ENCODE measurements around the gene NRIP2.
A peak's percentile ranks its signal among the peaks of the same experiment; 100 is the strongest.

The NRIP2 gene

DNA sequence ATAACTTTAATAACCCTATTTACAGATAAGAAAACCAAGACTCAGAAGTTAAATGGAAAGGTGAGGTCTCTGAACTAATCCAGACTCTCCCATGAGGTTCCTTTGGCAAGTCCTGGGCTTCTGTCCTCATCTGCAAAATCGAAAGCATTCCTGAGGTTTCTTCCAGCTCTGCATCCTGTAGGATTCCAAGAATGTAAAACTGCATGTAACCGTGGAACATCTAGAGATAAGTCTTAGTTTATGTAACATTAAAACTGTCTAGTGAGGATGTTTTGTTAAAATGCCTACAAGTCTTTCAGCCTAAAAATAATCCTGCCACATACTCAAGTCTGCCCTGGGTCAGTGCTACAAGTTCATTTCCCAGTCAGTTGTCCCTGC lies 29.7 kb downstream of the NRIP2 start:
- no peak for DNase-seq (ENCODE audit: low spot score)

DNA sequence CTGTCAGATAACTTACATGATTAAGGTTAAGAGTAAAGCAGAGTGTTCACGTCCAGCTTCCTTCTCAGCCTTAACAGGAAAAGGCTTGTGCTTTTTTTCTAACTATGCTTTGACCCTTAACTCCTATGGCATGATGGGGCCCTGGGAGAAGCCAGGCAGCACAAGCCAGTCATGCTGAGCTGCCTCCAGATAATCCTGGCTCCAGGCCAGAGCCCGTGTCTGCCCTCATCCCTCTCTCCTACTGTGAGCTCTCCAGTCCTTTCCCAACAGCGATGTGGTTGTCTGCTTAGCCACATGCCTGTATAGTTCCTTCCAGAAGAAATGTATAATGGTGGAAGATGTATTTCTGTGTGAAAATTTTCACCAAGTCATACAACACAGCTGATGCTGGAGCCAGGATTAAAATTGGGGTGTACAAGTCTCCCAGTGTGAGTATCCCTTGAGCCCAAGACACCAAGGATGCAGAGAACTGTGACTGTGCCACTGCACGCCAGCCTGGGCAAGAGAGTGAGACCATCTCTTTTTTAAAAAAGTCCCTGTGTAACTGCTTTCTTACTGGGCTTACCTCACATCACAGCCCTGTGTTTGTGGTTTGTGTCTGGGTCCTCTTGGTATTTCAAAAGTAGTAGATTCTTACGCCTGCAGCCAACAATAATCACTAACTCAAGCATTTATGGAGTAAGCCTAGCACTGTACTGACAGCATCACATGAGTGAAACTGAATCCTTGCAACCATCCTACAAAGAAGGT lies 30.3 kb downstream of the NRIP2 start:
- DNase-seq (ENCODE audit: low spot score) = peak; percentile 78

DNA sequence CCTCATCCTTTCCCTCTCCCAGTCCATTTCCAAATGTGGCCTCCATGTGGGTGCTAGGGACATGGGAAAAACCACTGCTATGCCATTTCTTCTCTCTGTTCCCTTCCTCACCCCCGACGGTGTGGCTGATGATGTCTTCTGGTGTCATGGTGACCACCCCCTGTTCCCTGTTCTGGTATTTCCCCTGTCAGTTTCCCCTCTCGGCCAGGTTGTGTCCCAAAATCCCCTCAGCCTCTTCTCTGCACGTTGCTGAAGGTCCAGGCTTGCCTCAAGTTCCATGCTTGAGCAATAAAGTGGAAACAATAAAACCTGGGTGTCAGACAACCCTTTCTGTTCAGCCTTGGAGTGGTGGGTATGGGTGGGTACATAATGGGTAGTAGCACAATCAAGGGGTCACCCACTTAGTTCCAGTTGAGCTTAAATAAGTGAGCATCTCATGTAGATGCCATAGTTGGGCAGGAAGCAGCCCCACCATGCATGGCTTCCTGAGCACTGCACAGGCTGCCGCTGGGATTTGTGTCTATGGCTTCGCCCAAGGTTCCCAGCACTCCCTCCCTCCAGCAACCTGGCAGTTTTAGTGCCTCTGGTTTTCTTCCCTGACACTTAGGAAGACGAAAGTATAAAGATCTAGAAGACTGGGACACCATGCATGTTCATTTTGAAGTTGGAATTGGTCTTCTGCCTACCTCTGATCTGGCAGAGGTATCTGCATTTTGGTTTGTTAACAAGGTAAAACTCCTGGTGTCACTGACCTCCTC lies 31.0 kb downstream of the NRIP2 start:
- no peak for DNase-seq (ENCODE audit: low spot score)

DNA sequence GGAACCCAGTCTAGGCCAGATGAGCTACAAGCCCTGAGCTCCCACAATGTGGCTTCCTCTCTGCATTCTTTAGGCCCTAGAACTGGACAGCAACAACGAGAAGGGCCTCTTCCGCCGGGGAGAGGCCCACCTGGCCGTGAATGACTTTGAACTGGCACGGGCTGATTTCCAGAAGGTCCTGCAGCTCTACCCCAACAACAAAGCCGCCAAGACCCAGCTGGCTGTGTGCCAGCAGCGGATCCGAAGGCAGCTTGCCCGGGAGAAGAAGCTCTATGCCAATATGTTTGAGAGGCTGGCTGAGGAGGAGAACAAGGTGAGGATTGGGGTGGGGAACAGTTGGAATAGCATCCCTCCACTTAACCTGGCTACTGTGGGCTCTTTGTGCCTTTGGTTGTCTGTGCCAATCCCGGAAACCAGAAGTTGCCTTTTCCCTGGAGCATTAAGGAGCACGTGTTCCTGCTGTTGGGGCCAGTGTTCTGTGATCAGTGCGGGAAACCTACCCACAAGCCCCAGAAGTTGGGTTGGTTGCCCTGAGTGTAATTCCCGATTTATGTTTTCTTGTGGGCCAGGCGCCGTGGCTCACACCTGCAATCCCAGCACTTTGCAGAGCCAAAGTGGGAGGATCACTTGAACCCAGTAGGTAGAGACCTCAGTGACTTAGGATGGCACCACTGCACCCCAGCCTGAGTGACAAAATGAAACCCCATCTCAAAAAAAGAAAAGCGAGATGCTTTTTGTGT lies 33.6 kb downstream of the NRIP2 start:
- no peak for DNase-seq (ENCODE audit: low spot score)

DNA sequence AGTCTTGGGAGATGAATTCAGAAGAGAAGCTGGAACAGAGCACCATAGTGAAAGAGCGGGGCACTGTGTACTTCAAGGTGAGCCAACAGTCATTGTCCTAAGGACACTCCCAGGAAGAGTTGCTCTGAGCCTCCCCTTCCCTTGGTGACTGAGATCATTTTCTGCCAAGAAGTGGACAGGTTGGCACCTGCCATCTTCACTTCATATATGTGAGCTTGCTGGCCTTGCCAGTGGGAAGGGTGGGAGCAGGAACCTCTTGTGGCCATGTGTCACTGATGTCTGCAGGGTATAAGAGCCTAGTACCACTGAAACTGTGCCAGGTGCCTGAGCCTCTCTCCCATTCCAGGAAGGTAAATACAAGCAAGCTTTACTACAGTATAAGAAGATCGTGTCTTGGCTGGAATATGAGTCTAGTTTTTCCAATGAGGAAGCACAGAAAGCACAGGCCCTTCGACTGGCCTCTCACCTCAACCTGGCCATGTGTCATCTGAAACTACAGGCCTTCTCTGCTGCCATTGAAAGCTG lies 34.7 kb downstream of the NRIP2 start:
- DNase-seq (ENCODE audit: low spot score) = no peak

DNA sequence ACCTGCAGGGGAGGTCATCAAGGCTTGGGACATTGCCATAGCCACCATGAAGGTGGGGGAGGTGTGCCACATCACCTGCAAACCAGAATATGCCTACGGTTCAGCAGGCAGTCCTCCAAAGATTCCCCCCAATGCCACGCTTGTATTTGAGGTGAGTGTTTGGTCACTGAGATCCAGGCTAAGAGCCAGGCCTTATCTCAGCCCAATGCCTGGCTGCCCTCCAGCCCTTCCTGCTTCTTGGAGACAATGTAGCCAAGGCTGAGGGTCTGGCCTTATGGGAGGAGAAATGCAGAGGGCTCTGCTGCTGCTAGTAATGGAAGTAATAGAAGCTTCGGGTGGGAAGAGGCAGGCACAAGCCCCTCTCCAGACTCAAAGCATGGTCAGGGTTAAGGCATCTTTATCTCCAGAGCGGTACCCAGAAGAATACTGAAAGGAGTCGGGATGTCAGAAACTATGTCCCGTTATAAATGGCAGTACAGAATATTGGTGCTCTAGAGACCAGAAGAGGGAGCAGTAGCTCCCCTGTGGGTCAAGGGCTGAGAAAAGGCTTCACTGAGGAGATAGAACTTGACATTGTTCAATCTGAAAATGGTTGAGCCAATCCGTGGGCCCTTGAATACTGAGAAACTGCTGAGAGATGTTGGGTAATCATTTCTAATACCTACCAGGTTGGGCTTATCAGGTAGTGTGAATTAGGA lies 37.0 kb downstream of the NRIP2 start:
- no peak for DNase-seq (ENCODE audit: low spot score)

DNA sequence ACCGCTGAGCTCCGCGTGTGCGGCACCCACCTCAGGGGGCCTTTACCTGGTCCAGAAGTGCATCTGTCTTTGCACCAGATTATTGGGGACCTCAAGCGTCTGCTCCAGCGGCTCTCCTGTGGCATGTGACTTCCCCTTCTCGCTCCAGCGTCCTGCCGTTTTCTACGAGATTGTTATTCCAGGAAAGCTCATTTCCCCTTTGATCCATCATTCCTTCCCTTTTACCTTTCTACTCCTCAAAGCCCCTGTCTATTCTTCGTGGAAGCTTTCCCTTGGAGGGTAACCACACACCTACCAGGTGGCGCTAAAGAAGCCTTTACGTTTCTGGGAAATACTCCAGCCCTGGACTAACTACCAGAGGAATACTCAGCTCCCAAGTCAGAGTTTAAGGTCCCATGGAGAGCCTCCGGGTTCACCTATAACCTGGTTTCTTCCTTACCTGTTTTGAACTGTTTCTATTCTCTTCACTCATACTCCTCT lies 38.6 kb downstream of the NRIP2 start:
- peak; percentile 33 for DNase-seq (ENCODE audit: low spot score)

DNA sequence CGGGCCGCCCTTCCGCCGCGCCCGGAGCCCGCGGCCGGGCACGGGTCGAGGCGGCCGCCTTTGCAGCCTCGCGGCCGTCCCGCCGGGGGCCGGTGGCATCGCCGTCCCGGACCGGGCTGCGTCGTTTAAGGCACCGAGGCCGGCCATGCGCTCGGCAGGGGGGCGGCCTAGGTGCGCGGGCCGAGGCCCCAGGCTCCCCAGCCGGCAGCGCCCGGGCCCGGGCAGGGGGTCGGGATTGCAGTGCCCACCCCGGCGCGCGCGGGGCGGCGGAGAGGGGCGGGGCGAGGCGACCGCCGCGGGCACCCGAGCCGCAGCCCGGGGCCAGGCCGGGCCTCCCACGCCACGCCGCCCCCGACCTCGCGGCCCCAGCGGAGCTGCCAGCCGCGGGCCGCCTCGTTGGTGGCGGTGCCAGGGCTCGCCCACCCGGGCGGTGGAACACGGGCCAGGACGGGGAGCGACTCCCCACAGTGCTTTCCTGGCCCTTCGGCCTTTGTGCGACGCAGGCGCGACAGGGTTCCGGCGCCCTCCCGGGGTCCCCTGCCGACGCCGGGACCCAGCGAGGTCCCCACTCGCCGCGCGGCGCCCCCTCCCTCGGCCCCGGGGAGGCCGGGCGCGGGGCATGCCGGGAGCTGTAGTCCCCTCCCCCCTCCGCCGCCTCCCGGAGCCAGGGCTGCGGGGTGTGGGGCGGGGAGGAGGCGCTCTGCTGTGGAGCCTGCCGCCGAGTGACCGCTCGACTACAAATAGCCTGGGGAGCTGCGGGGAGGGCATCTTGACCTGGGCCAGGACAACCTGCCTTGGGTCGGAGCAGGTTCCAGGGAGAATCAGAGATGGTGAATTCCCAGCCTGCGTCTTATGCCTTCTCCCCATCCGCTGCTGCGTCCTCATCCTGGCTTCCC lies 39.3 kb downstream of the NRIP2 start:
- peak; percentile 65 for DNase-seq (ENCODE audit: low spot score)

DNA sequence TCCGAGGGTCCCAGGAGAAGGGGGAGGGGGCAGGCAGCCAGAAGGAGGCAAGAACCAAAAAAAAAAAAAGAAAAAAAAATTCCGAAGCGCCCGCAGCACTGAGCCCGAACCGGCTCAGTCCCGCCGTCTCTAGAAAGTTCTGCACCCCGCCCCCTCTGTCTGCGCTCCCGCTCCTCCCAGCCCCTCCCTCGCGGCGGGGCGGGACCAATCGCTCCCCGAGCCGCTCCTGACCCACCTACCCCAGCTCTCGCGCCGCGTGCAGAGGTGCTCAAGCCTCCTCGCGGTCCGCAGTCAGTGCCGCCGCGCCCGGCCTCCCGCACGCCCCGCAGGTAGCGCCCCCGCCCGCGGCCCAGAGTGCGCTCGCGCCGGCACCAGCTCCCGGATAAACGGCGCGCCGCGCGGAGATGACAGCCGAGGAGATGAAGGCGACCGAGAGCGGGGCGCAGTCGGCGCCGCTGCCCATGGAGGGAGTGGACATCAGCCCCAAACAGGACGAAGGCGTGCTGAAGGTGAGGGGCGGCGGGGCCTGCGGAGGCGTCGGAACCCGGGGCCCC lies 40.0 kb downstream of the NRIP2 start, which contains the start of gene FKBP4:
FKBP4 (plus strand) TSS at position 235 of the 554 bp plus-strand sequence; CDS start at position 405, 170 bp downstream.
- peak; percentile 87 for DNase-seq (ENCODE audit: low spot score)

DNA sequence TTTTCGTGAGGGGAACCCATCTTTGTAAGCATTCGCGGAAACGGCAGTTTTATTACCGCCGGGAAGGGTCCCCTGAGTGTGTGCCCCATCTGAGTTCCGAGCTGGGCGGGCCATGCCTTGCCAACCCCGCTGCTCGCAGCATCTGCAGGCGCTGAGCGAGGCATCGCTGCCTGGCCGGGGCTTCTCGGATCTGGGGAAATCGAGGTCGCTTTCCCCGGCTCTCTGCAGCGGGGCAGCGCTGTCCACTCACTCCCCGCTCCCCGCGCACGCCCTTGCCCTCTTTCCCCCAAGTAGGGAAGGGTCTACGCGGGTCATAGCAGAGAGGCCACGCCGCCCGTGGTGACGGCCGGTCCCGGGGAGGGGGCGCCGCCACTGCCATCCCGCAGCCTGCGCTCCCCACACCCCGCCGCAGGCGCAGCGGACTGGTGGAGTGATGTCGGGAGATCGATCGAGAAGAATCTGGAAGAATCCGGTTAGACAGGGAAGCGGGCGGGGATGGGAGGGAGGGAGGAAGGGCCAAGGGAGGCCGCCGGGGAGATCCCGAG lies 40.6 kb downstream of the NRIP2 start:
- no peak for DNase-seq (ENCODE audit: low spot score)

DNA sequence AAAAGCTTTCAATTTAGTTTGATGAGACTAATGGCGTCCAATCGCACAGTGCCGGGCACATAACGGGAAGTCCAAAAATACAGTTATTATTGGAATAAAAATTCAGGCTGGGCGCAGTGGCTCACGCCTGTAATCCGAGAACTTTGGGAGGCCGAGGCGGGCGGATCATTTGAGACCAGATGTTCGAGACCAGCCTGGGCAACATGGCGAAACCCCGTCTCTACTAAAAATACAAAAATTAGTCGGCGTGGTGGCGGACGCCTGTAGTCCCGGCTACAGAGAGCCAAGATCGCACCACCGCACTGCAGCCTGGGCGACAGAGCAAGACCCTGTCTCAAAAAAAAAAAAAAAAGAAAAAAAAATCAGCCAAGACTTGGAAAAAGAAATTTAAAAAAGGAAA lies 41.3 kb downstream of the NRIP2 start:
- no peak for DNase-seq (ENCODE audit: low spot score)

DNA sequence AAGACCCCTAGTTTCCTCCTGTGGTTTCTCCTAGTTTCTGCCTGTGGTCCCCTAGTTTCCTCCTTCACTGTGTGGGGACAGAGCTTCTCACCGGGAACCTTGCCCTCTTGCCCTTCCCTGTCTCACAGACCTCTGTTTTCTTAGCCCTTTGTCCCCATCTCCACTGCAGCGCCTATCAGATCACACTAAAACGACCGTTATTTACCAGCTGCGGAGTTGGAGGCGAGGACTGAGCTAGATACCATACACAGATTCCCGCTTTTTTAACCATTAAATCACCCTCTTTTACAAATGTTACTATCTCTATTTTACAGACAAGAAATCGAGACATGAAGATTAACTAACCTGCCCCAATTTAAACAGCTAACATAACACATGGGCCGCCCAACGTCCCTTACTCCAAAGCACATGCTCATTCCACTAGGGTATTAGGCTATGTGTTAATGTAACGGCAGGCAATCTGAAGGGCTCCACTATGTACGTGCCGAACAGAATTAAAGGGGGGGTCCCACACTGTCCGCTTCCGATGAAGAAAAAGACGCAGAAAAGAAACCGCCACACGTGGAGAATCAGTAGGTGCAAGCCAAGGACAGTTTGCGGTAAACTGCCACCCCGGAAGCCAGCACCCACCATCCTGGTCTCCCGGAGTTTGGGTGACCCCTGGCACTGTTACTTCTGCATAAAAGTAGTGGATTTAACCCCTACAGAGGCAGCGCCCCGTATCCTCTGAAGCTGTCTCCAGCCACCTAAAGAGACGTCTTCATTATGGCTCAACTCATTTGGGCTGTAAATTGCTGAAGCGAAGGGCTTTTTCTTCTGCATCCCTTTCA lies 41.9 kb downstream of the NRIP2 start:
- DNase-seq (ENCODE audit: low spot score) = no peak

DNA sequence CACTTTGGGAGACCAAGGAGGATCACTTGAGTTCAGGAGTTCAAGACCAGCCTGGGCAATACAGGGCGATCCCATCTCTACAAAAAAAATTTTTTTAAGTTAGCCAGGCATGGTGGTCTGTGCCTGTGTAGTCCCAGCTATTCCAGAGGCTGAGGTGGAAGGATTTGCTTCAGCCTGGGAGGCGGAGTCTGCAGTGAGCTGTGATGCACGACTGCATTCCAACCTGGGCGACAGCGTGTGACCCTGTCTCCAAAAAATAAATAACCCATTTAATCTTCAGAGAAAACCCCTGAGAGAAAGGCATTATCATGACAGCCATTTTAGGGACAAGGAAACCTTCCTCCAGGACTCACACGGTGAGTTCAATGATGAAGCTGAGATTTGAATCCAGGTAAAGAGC lies 43.7 kb downstream of the NRIP2 start:
- no peak for DNase-seq (ENCODE audit: low spot score)

DNA sequence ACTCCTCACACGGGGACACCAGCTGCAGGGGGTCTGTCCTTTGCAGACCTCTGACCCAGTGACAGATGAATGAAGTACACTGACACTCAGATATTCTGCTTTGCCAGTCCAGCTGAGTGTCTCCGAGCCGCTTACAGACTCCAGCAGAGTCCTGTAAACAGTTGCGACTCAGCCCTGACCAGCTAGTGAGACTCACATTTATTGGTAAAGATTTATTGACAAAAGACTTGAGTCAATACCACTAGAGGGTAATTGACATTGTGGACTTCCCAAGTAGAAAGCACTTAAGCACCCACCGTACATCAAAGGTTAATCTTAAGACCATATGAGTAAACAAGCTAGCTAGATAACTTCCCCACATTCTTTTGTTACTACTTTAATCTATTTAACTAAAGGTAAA lies 49.8 kb downstream of the NRIP2 start:
- DNase-seq (ENCODE audit: low spot score) = no peak

DNA sequence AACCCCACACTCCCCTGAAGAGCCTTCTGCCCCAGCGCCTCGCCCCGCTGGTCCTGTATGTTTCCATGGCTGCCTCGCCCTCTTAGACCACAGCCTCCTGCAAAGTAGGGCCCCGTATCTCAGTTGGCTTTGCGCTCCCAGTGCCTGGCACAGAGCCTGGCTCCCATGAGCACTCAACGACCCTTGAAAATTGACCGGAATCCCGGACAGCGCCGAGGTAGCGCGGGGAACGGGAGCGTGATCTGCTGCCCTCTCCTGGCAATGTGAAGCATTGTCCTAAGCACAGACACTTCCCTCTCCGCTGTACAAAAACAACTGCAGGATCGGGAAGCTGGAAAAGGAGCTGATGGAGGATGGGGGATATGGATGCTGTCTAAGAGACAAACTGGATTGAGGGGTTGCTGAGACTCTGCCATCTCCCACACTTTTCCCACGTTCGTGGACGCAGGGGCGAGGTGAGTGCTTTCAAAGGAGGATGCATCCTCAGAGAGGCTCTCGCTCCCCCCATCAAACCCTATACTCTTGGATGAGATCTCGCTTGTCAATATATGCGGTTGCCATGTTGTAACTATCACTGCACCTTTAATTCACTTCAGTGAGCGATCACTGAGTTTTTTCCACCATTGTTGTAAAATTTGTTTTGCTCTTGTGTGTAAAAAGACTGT lies 50.8 kb downstream of the NRIP2 start:
- DNase-seq (ENCODE audit: low spot score) = peak; percentile 49

DNA sequence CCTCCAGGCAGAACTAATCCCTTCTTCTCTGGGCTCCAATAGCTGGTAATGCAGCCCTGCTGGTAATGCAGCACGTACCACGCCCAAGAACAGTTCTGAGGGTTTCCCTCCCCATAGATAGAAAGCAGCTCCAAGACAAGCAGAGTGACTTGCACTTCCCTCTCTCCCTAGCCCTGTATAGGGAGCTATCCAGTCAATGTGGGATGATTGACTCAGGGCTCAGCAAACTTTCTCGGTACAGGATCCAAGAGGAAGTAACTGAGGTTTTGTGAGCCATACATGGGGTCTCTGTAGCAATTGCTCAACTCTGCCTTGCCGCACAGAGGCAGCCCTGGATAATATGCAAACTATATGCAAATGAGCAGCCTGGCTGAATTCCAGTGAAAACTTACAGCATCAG lies 55.6 kb downstream of the NRIP2 start:
- DNase-seq (ENCODE audit: low spot score) = no peak

DNA sequence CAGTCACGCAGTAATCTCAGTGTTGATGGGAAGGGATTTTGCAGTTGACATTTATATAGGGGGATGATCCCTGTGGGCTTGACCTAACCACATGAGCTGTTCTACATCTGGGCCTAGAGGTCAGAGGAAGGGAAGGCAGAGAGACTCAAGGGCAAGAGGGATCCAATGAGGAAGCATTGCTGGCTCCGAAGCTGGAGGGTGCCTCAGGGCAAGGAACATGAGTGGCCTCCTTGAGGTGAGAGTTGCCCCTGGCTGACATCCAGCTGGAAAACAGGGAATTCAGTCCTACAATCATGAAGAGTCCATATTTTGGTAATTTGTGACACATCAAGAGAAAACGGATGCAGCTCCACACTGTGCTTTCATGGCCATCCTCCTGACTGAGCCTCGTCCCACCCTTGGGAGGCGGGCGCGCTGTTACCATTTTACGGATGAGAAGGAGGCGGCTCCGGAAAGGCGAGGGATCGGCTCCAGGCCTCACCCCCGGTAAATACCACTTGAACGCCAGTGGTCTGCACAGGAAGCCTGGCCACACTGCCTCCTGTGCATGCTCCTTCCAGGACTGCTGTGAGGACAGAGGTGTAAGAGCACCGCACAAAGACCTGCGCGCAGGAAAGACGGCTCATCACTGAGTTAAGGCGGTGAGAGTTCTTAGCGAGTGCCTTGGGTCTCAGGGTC lies 58.6 kb downstream of the NRIP2 start:
- no peak for DNase-seq (ENCODE audit: low spot score)

DNA sequence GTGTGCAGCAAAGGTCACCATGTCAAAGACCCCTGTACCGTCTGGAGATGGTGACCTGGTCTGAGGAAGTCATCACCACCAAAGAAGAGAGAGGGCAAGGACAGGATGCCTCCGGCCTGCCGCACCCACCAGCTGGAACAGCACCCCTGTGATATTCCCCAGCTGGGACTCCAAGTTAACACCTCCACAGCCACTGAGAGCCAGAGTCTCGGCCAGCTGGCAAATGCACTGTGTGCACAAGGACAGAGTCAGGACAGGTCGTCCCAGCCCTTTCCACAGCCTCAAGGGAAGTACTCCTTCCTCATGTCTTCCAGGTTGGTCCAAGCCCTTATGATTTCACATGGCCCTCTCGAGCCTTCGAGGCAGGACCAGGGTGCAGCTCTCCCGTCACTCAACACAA lies 59.4 kb downstream of the NRIP2 start:
- DNase-seq (ENCODE audit: low spot score) = no peak

All from kidney tubule cell (primary cell).